CD14-positive monocyte (primary cell): ENCODE results near the gene USP17L12. TPM values are rescaled to one million over a fixed set of nuclear protein-coding genes. Genes with fewer than 3 reads are reported as not detected.
"Not testable (repeated sequence)": the region's sequence is repeated elsewhere in the genome, so short reads cannot be mapped to it uniquely, and the experiment has no call there.

Experiments used
- DNase-seq, 3 donors: peaks; one replicate each; pipeline ENCODE4 v3.0.0-alpha.2; 2011 to 2022
- H2AFZ ChIP-seq: 2 replicates; pipeline ENCODE4 v1.6.0; 2012; ENCODE audit warnings: mild to moderate bottlenecking, low read depth, low read length, inconsistent platforms; ENCODE audit not compliant: insufficient read depth, poor library complexity, severe bottlenecking
- H3K27ac ChIP-seq, 2 donors: 1 replicate in 1 of 2; 2 replicates in 1 of 2; pipeline ENCODE4 v1.5.1; 2012 to 2013; ENCODE audit warnings: low read length in 2 of 2, control low read depth in 1 of 2, inconsistent platforms in 1 of 2, low read depth in 1 of 2, mild to moderate bottlenecking in 1 of 2
- H3K27me3 ChIP-seq, 2 donors: one replicate each; pipeline versions ENCODE4 v1.6.0 to v1.6.1; 2011 to 2013; ENCODE audit warnings: low read length in 2 of 2; ENCODE audit not compliant: control insufficient read depth in 2 of 2, insufficient read depth in 2 of 2
- H3K36me3 ChIP-seq, 2 donors: replicated peaks in 1 of 2; 1 replicate in 1 of 2; 2 replicates in 1 of 2; pipeline versions ENCODE4 v1.5.1 to v1.6.1; 2012 to 2013; ENCODE audit warnings: low read length in 2 of 2, control low read depth in 1 of 2, inconsistent platforms in 1 of 2, mild to moderate bottlenecking in 1 of 2; ENCODE audit not compliant: insufficient read depth in 2 of 2, control insufficient read depth in 1 of 2
- H3K4me1 ChIP-seq, 2 donors: 1 replicate in 1 of 2; 2 replicates in 1 of 2; pipeline versions ENCODE4 v1.5.1 to v1.6.1; 2012 to 2013; ENCODE audit warnings: low read length in 2 of 2, control low read depth in 1 of 2, inconsistent platforms in 1 of 2, mild to moderate bottlenecking in 1 of 2, moderate library complexity in 1 of 2; ENCODE audit not compliant: insufficient read depth in 2 of 2, control insufficient read depth in 1 of 2
- H3K4me2 ChIP-seq: replicated peaks from 2 replicates; pipeline ENCODE3; 2012; ENCODE audit warnings: low read length, moderate library complexity, mild to moderate bottlenecking; ENCODE audit not compliant: poor library complexity, severe bottlenecking; ENCODE audit errors: extremely low read depth
- H3K4me3 ChIP-seq, 3 experiments: fragments of 200-600 bp in 1 of 3; sonication (generic) in 1 of 3; replicated peaks in 1 of 3; 1 replicate in 2 of 3; 2 replicates in 1 of 3; pipeline ENCODE4 v1.5.1; 2011 to 2013; ENCODE audit warnings: low read length in 3 of 3, mild to moderate bottlenecking in 3 of 3, control low read depth in 2 of 3, low read depth in 2 of 3, inconsistent platforms in 1 of 3, moderate library complexity in 1 of 3
- H3K79me2 ChIP-seq: 2 replicates; pipeline ENCODE4 v1.6.0; 2012; ENCODE audit warnings: mild to moderate bottlenecking, control low read depth, inconsistent platforms, low read length, moderate library complexity; ENCODE audit not compliant: insufficient read depth
- H3K9ac ChIP-seq: 2 replicates; pipeline ENCODE4 v1.6.0; 2017; ENCODE audit warnings: low read length, mild to moderate bottlenecking; ENCODE audit not compliant: insufficient read depth, poor library complexity, severe bottlenecking
- H3K9me3 ChIP-seq, 2 donors: replicated peaks in 1 of 2; 1 replicate in 1 of 2; 2 replicates in 1 of 2; pipeline versions ENCODE4 v1.5.1 to v1.6.1; 2012 to 2013; ENCODE audit warnings: low read length in 2 of 2, control low read depth in 1 of 2; ENCODE audit not compliant: control insufficient read depth in 1 of 2, insufficient read depth in 1 of 2
- H4K20me1 ChIP-seq: 2 replicates; pipeline ENCODE4 v1.6.0; 2012; ENCODE audit warnings: mild to moderate bottlenecking, low read length, control low read depth, moderate library complexity; ENCODE audit not compliant: insufficient read depth
- H3K27ac Mint-ChIP-seq, 7 donors: one replicate each; pipeline ENCODE4 v1.8.0; 2020; ENCODE audit warnings: mild to moderate bottlenecking in 7 of 7, mixed read lengths in 7 of 7, moderate library complexity in 6 of 7, inconsistent platforms in 2 of 7
- H3K27me3 Mint-ChIP-seq, 3 donors: one replicate each; pipeline ENCODE4 v1.8.0; 2021 to 2022; ENCODE audit warnings: low read depth in 3 of 3, mild to moderate bottlenecking in 3 of 3, mixed read lengths in 3 of 3, moderate library complexity in 3 of 3, inconsistent platforms in 1 of 3
- H3K36me3 Mint-ChIP-seq, 2 donors: one replicate each; pipeline ENCODE4 v1.8.0; 2020; ENCODE audit warnings: mixed read lengths in 2 of 2, inconsistent platforms in 1 of 2, mild to moderate bottlenecking in 1 of 2
- H3K4me1 Mint-ChIP-seq: one replicate; pipeline ENCODE4 v1.8.0; 2020; ENCODE audit warnings: mild to moderate bottlenecking, mixed read lengths
- H3K4me3 Mint-ChIP-seq, 2 donors: one replicate each; pipeline ENCODE4 v1.8.0; 2020; ENCODE audit warnings: mild to moderate bottlenecking in 2 of 2, mixed read lengths in 2 of 2, moderate library complexity in 1 of 2
- H3K9me3 Mint-ChIP-seq, 7 donors: one replicate each; pipeline ENCODE4 v1.8.0; 2020 to 2022; ENCODE audit warnings: mixed read lengths in 7 of 7, mild to moderate bottlenecking in 6 of 7, moderate library complexity in 6 of 7, inconsistent platforms in 2 of 7
- WGBS: methylation state at CpG from one replicate; pipeline ENCODE4 v1.1.5; 2013; ENCODE audit warnings: missing lambda C conversion rate; ENCODE audit not compliant: insufficient coverage; 5-methylcytosine and 5-hydroxymethylcytosine counted together
- intact Hi-C, 2 donors: fragments of 100-400 bp; cut with micrococcal nuclease; formaldehyde crosslinking; loops; one replicate each; pipeline versions ENCODE4 v1.15.0 to v1.15.1; 2023
- polyA plus RNA-seq, 3 donors: library from polyadenylated mRNA; depleted of rRNA in 1 of 3; unstranded in 2 of 3; stranded (reverse) in 1 of 3; fragments of 300-500 nt in 2 of 3; fragments of >200 nt in 1 of 3; fragmentation: Illumina TruSeq in 2 of 3; gene quantifications; 1 replicate in 2 of 3; 2 replicates in 1 of 3; pipeline ENCODE4 v1.2.3, GENCODE V29; 2012 to 2021

The USP17L12 gene
- polyA plus RNA-seq, 3 donors = not detected

- H3K4me3 ChIP-seq, intact Hi-C loops, H2AFZ ChIP-seq, H3K27me3 Mint-ChIP-seq, H3K27me3 ChIP-seq, H3K27ac Mint-ChIP-seq, H3K36me3 Mint-ChIP-seq, H3K4me1 Mint-ChIP-seq, H3K36me3 ChIP-seq, H3K4me3 Mint-ChIP-seq, H3K27ac ChIP-seq, H4K20me1 ChIP-seq, H3K4me1 ChIP-seq, H3K9me3 ChIP-seq, DNase-seq, H3K9ac ChIP-seq, H3K4me2 ChIP-seq, H3K9me3 Mint-ChIP-seq, H3K79me2 ChIP-seq: not testable (repeated sequence)
- no CpG with 5 or more reads among the region's 13 CpGs for WGBS
These were observed 42.6 kb downstream of the USP17L12 start, which contains the start of gene USP17L21 for GRCh38 chr4:9262572-9262971. Gene USP17L21, plus strand, starts transcription at chr4:9262872. Its CDS starts 0 bp downstream, at chr4:9262872.

- H2AFZ ChIP-seq, H3K9me3 ChIP-seq, H3K4me2 ChIP-seq, intact Hi-C loops, H3K9me3 Mint-ChIP-seq, H3K79me2 ChIP-seq, H4K20me1 ChIP-seq, H3K9ac ChIP-seq, H3K4me3 Mint-ChIP-seq, H3K36me3 Mint-ChIP-seq, H3K27me3 ChIP-seq, H3K4me3 ChIP-seq, H3K27ac ChIP-seq, H3K27ac Mint-ChIP-seq, H3K4me1 ChIP-seq, H3K36me3 ChIP-seq, H3K27me3 Mint-ChIP-seq, H3K4me1 Mint-ChIP-seq, DNase-seq: not testable (repeated sequence)
- WGBS = no CpG with 5 or more reads among the region's 15 CpGs
These were observed 47.4 kb downstream of the USP17L12 start, which contains the start of gene USP17L22 for GRCh38 chr4:9267319-9267718. Gene USP17L22, plus strand, starts transcription at chr4:9267619. Its CDS starts 0 bp downstream, at chr4:9267619.

Other genes with a start within 250 kb of the USP17L12 start
- gene FAM90A26, start 49.7 kb upstream of the USP17L12 start, polyA plus RNA-seq = not detected
- gene USP17L10, start 9.5 kb upstream of the USP17L12 start, polyA plus RNA-seq = not detected
- gene USP17L11, start 4.7 kb upstream of the USP17L12 start, polyA plus RNA-seq = not detected
- not detected for gene USP17L13, start 4.7 kb downstream of the USP17L12 start, polyA plus RNA-seq
- not detected for gene USP17L15, start 14.2 kb downstream of the USP17L12 start, polyA plus RNA-seq
- gene USP17L17, start 23.7 kb downstream of the USP17L12 start, polyA plus RNA-seq = not detected
- not detected for gene USP17L18, start 28.5 kb downstream of the USP17L12 start, polyA plus RNA-seq
- not detected for gene USP17L19, start 33.2 kb downstream of the USP17L12 start, polyA plus RNA-seq
- not detected for gene USP17L20, start 38.0 kb downstream of the USP17L12 start, polyA plus RNA-seq
- gene USP17L21, start 42.7 kb downstream of the USP17L12 start, polyA plus RNA-seq = not detected
- gene USP17L22, start 47.5 kb downstream of the USP17L12 start, polyA plus RNA-seq = not detected
- not detected for gene USP17L24, start 105.0 kb downstream of the USP17L12 start, polyA plus RNA-seq
- gene USP17L25, start 109.8 kb downstream of the USP17L12 start, polyA plus RNA-seq = not detected
- gene USP17L26, start 114.5 kb downstream of the USP17L12 start, polyA plus RNA-seq = not detected
- gene USP17L5, start 119.3 kb downstream of the USP17L12 start, polyA plus RNA-seq = not detected
- not detected for gene USP17L27, start 124.0 kb downstream of the USP17L12 start, polyA plus RNA-seq
- gene USP17L28, start 128.7 kb downstream of the USP17L12 start, polyA plus RNA-seq = not detected
- gene USP17L29, start 133.5 kb downstream of the USP17L12 start, polyA plus RNA-seq = not detected
- gene USP17L30, start 143.0 kb downstream of the USP17L12 start, polyA plus RNA-seq = not detected
- not detected for gene DEFB131A, start 224.3 kb downstream of the USP17L12 start, polyA plus RNA-seq